Mucosa of descending colon (tissue), 3 donors: ENCODE results near the gene BCL11B. TPM values are rescaled to one million over a fixed set of nuclear protein-coding genes. Genes with fewer than 3 reads are reported as not detected.

Source experiments
- ATAC-seq: fragments of 200-7000 bp; cut with Tn5 transposase; one replicate; pipeline ENCODE4 v1.9.1; 2020; ENCODE audit warnings: mild to moderate bottlenecking, moderate library complexity
- DNase-seq, 3 donors: peaks; one replicate each; pipeline ENCODE4 v3.0.0-alpha.2; 2020
- H3K36me3 ChIP-seq: fragments of 200-600 bp; one replicate; pipeline ENCODE4 v1.8.0; 2021; ENCODE audit warnings: low read depth, mild to moderate bottlenecking
- H3K4me1 ChIP-seq: fragments of 200-600 bp; one replicate; pipeline ENCODE4 v1.8.0; 2021; ENCODE audit warnings: low read depth, mild to moderate bottlenecking
- H3K4me3 ChIP-seq: fragments of 200-600 bp; one replicate; pipeline ENCODE4 v1.8.0; 2021; ENCODE audit warnings: mild to moderate bottlenecking
- H3K9me3 ChIP-seq: fragments of 200-600 bp; one replicate; pipeline ENCODE4 v1.8.0; 2021; ENCODE audit warnings: mild to moderate bottlenecking
- CTCF ChIP-seq: fragments of 200-600 bp; IDR thresholded peaks from one replicate; pipeline ENCODE4 v1.8.0; 2022; ENCODE audit warnings: antibody characterized with exemption, mild to moderate bottlenecking
- intact Hi-C, 2 donors: fragments of 100-400 bp; cut with DNase I in 1 of 2; cut with micrococcal nuclease in 1 of 2; formaldehyde crosslinking; loops; one replicate each; pipeline versions ENCODE4 v1.11.0 to v1.11.1; 2022; cut with DNase I, micrococcal nuclease
- total RNA-seq, 3 donors: library from RNA; stranded (reverse); fragmentation: NEBNext Ultra II Directional in 2 of 3; extraction: Animal tissue kit (Norgen Biotek cat#: 25700) in 2 of 3; gene quantifications; one replicate each; pipeline versions ENCODE4 v1.2.1 to v1.2.4, GENCODE V29; 2021 to 2023
- donor health status: DM: no; HTN: no; CAD: no; lungs with moderate emphysema.
- donor health status: DM: no; HTN: no; CAD: no.
- donor health status: DM: no; HTN: yes; CAD: no.

BCL11B gene
- total RNA-seq, 3 donors from 2014 or later, result 2.5 to 5.6 (median 4.9) TPM

GRCh38 chr14:99196310-99196650 is 75.7 kb downstream of the BCL11B start:
- intact Hi-C loops, result no loop called here
- TF ChIP-seq CTCF, result no peak
- Histone ChIP-seq H3K4me3 (no peak overlapping the region), H3K9me3 (no peaks in the 10 kb centered on the region), H3K36me3 (no peaks in the 10 kb centered on the region), H3K4me1 (no peaks in the 10 kb centered on the region)
- ATAC-seq, result no peak
- no peak for DNase-seq

DNA sequence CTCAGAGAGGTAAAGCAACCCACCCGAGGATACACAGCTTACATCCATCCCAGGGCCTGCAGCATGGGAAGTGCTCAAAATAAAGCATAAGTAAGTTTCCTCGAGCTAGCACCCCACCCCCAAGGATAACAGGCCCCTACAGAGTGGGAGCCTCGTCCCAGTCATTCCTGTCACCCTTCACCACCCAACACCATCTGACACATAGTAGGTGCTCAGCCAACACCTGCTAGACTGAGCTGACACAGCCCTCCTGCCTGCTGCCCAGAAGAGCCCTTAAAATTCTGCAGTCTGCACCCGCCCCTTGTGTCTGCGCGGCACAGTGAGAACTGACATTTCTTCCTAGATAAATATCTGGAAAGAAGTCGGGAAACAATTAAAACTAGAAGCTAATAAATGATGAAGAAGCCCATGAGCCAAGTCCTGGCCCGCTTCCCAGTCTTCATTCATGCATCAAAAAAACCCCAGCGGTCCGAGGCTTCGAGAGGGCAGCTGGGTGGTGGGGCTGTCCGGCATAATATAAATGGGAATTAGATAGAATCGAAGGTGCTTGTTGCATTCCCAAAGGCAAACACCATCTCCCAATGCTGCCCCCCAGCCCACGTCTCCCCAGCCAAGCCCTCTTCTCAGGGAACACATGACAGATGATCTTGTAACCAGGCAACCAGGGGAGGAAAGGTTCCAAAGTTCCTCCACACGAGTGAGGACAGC is 76.2 kb downstream of the BCL11B start:
- ATAC-seq (no peak), DNase-seq (no peak)
- intact Hi-C loops, result no loop called here

DNA sequence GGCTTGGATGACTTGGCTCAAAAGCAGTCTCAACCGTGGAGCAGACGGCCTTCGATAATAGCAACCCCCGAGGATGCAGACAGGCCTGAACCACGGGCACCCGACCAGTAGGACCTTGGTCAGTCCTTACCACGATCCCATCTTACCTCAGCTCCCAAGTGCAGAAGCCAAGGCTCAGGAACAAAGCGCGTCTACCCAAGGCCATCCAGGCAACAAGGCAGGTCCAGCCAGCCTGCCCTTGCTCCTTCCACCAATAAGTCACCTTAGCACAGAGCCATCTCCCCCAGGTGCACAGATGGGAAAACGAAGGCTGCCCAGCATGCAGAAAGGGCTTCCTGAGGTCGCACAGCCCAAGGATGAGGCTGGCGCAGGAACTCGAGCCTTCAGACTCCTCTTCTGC is 77.3 kb downstream of the BCL11B start:
- Histone ChIP-seq H3K9me3 (no peaks in the 10 kb centered on the region), H3K36me3 (no peaks in the 10 kb centered on the region), H3K4me3 (no peak overlapping the region), H3K4me1 (no peaks in the 10 kb centered on the region)
- DNase-seq (no peak), ATAC-seq (no peak)
- no peak for TF ChIP-seq CTCF
- intact Hi-C loops, result no loop called here

More for the DNA sequence above, 76.2 kb downstream of the BCL11B start:
- TF ChIP-seq CTCF, result no peak
- Histone ChIP-seq H3K4me3 (no peak overlapping the region), H3K4me1 (no peaks in the 10 kb centered on the region), H3K36me3 (no peaks in the 10 kb centered on the region), H3K9me3 (no peaks in the 10 kb centered on the region)

GRCh38 chr14:99194136-99194535 is 77.9 kb downstream of the BCL11B start:
- ATAC-seq (no peak), DNase-seq (no peak)
- H3K9me3 ChIP-seq, result no peaks in the 10 kb centered on the region
- no peaks in the 10 kb centered on the region for H3K4me1 ChIP-seq
- H3K36me3 ChIP-seq, result no peaks in the 10 kb centered on the region
- intact Hi-C loops, result no loop called here
- no peak for TF ChIP-seq CTCF
- H3K4me3 ChIP-seq, result no peak overlapping the region

DNA sequence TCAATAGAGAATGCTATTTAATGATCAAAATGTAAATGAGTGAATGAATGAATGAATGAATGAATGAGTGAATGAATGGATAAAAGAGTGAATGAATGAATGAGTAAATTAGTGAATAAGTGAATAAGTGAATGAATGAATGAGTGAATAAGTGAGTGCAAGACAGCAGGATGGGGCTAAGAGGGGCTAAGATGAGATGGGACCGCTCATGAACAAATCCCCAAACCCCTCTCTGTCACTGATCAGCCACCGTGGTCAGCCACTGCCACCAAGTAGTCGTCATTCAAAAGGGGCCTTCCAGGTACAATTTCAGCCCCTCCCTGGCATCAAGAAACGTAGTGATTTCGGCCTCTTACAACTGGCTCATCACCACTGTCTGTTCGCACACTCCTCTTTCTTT is 79.2 kb downstream of the BCL11B start:
- DNase-seq (no peak), ATAC-seq (no peak)
- no peaks in the 10 kb centered on the region for H3K36me3 ChIP-seq
- no peaks in the 10 kb centered on the region for H3K4me1 ChIP-seq
- H3K9me3 ChIP-seq, result no peaks in the 10 kb centered on the region
- intact Hi-C loops, result no loop called here
- TF ChIP-seq CTCF, result no peak
- no peak overlapping the region for H3K4me3 ChIP-seq
